ENCODE data around the gene FOXO1.

The FOXO1 gene

DNA sequence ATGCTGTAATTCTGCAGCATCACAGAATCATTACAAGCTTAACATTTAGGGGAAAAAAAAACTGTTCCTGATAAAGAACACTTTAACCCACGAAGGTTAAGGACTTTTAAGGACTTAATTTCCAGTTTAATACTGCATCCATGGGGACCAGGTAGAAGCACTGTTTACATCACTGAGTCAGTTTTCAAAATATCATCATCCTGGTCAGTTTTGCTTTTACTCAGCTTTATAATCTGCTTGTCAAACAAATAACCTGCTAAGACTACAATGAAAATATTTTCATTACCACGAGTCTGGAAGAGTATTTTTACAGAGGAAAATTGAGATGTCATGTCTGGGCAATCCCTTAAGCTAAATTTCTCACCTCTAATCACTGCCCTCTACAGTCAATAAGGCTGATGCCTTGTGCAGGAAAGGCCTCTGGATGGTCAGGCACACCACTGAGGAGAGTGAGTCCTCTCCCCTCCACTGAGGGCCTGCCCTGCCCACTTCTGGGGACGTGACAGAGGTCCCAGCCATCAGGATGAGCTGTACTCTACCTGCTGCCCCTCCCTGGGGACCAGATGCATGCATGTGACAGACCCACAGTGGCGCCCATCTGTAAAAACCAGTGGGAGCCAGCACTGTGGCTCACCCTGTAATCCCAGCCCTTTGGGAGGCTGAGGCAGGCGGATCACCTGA, 31.0 kb downstream of the FOXO1 start:
- DNase-seq = no peak

DNA sequence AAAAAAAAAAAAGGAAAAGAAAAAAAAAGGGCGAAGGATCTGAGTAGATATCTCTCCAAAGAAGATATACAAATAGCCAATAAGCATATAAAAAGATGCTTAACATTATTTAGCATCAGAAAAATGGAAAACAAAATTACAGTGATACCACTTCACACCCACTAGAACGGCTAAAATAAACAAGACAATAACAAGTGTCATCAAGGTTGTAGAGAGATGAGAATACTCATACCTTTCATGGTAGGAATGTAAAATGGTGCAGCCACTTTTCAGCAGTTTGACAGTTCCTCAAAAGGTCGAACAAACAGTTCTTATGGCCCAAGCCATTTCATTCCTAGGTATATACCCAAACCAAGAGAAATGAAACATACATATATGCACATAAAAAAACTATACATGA, 33.5 kb downstream of the FOXO1 start:
- DNase-seq = no peak

DNA sequence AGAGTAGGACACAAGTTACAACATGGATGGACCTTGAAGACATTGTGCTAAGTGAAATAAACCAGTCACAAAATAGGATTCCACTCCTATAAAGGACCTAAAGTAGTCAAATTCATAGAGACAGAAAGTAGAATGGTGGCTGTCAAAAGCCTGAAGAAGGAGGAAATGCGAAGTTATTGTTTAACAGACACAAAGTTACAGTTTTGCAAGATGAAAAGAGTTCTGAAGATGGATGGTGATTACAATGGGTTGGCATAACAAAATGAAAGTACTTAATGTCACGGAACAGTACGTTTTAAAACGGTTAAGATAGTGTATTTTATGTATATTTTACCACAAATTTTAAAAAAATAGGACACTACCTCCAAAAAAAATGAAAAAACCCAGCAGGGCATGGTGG, 34.8 kb downstream of the FOXO1 start:
- DNase-seq = no peak

DNA sequence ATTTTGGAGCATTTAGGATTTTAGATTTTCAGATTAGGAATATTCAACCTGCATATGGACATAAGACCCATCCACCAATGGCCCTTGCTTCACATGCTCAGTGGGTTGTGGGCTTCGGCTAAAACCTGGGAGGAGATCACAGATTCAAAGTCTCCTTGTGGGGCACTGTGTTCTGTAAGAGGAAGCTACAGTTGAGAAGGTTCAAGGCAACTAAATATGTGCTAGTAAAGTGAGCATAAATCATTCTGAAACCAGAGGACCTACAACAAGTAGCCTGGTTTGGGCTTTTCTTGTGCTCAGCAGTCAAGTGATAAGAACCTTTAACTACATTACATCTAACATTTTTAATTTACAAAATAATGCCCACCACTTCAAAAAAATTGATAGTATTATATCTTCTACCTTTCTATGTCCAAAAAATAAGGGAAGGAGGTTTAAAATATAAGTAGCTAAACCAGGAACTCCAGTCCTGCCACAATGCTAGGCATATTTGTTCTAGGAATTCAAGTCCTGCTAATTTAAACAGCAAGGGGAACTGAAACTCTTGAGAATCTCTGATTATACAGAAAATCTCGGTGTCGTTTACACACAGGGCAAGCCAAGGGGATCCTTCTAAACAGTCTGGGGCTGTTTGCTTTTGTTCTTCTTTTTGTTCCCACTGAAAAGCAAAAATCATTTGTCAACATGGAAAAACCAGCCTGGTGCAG, 36.6 kb downstream of the FOXO1 start:
- DNase-seq = no peak

DNA sequence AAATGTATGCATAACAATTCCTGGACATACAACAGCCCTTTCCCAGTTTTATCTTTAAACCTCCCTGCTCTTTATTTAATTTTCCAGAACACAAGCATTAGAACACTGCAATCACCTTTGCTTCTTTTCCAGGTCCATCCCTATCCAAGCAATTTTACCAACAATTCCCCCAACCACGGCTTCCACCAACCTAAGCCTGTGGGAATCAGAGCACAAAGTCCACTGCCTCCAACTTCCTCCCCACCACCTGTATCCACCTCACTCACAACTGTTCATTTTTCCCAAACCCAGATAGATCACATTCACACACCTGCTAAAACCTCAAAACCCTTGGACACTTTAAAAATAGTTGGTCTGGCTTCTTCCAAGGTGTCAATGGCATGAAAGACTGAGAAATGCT, 39.5 kb downstream of the FOXO1 start:
- no peak for DNase-seq

DNA sequence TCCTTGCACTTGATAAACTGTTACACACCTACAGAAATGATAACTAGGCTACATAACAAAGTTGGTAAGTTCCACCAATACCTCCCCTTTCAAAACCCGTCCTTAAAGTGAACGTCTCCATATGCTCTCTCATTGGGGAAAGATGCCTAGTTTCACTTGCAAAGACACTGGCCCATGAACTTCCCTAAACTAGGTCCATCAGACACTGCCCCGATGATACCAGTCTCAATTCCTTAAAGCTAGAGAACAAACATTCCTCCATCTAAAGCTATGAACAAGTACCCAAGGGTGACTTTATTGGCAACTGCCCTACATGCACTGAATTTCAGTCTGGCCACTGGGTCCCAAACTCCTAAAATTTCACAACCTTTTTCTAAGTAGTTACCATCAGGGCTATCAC, 39.9 kb downstream of the FOXO1 start:
- DNase-seq = no peak

DNA sequence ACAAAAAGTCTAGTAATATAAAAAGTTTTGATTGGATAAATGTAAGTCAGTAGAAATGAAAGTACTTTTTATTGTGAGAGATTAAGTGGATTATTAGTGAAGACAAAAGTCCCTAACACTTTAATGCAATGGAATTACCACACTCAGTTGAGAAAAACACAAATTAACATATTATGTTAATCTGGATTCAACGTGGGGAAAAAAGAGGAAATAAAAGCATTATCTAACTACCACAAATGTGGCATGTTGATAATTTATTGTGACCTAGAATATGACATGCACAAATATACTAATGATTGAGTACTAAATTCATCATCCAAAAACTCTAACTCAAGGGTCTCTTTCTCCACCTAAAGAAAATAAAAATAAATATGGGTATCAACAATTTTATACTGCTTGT, 41.5 kb downstream of the FOXO1 start:
- DNase-seq = no peak

DNA sequence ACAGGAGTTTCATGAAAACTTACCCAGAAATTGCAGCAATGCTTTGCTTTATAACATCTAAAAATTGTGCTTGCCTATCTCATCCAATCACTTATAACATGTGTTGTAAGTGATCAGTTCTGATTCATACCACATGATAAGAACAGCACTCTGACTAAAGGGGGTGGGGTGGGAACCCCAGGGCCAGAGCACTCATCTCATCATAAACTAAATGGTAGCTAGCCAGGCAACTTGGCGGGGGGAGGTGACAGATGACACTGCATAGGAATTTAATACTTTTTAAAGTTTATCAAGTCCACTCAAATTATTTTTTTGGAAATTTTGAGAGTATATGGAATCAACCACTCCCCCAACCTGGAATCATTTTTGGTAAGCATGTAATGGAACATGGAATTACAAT, 42.1 kb downstream of the FOXO1 start:
- peak; percentile 68 for DNase-seq

DNA sequence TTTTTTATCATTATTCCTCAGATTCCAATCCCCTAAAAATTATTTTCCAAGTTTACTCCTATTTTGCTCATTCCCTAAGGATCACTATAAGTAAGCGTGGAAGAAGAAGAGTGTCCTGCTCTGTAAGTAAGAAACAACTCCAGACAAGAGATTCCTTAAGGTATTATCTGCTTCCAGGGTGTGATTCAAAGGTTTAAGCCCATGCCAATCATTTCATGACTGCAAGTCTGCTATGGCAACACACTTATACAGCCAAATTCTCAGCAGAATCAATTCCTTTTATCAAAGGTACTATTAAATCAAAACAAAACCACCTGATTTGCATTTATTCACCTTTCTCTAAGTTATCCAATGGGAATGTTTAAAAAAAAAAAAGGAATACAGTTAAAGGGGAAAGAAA, 43.7 kb downstream of the FOXO1 start:
- no peak for DNase-seq

DNA sequence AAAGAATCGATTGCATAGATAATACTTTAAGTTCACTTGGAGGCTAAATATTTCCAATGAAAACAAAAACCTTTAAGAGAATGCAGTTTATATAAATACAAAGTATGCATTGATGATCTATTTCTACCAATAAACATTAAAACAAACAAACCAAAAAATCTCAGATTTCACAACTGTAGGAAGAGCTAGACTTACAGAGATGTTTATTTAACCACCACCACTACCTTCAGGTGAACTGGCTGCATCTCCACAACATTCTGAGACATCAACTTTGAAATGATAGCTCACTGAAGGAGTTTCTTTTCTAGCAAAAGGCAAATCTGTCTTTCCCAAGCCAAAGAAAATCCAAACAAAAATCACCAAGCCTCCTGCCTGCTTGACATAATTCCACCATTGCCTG, 44.2 kb downstream of the FOXO1 start:
- DNase-seq = no peak

DNA sequence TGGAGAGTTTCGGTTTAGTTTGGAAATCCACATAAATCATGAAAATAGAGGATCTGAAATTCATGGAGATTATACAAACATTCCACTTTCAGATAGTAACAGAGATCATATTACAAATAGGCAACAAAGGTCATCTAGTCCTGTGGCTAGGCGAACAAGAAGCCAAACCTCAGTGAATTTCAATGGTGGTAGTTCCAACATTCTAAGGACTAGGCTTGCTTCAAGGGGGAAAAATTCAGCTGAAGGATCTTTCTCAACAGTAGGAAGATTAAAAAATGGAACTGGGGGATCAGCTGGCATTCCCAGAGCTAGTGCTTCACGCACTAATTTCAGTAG, 47.0 kb downstream of the FOXO1 start:
- no peak for DNase-seq

DNA sequence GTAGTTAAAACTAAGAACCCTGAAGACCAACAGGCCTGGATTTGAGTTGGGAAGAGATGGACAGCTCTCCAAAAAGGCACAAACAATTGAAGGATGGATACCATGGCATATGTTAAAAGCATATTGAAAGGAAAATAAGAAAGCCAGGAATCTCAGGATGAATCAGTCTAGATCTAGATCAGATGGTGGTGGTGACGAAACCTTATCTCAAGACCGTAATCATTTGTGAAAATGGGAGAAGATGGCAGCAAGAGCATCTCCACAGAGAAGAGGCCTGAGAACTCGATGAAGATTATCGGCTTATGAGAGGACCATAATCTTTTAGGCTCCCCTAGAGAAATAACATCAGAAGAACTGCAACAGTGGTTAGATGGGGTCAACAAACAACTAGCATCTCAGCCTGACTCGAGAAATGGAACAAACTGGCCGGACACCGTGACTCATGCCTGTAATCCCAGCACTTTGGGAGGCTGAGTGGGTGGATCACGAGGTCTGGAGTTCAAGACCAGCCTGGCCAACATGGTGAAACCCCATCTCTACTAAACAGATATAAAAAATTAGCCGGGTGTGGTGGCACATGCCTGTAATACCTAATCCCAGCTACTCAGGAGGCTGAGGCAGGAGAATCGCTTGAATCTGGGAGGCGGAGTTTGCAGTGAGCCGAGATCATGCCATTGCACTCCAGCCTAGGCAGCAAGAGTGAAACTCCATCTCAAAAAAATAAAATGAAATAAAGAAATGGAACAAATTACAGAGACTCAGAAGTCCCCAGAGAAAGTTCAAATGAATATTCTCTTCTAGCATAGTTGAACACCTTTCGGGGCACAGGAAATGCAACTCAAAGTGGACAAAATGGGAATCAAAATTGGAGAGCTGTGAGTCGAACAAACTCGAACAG, 47.6 kb downstream of the FOXO1 start:
- no peak for DNase-seq

DNA sequence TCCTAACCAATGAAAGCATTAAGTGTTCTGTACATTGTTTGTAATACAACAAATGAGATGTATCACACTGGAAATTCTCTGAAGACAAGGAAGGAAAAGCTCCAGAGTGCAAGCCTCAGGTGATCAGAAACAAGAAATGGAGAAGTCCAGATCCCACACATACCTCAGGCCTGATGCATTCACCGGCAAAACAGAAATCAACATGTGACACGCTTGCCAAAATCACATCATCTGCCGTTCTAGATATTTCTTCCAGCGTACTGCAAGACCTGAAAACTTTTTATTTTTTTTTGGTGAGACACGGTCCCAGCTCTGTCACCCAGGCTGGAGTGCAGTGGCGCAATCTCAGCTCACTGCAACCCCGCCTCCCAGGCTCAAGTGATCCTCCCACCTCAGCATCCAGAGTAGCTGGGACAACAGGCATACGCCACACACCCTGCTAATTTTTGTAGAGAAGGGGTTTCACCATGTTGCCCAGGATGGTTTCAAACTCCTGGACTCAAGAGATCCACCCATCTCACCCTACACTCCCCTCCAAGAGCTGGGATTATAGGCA, 48.6 kb downstream of the FOXO1 start:
- DNase-seq = no peak

DNA sequence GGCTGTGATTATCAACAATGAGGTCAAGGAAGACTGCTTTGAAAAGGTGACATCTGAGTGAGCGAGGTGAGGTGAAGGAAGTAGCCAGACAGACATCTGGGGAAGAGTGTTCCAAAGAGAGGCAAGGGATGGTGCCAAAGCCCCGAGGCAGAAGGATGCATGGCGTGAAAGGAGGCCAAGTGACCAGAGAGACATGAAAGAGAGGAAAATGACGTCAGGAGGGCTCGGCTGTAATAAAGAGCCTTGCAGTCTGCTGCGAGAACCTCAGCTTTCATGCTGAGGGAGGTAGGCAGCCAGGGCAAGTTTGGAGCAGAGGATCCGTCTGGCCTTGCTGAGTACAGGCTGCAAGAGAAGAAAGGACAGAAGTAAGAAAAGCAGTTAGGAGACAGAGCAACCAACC, 50.8 kb downstream of the FOXO1 start:
- no peak for DNase-seq

DNA sequence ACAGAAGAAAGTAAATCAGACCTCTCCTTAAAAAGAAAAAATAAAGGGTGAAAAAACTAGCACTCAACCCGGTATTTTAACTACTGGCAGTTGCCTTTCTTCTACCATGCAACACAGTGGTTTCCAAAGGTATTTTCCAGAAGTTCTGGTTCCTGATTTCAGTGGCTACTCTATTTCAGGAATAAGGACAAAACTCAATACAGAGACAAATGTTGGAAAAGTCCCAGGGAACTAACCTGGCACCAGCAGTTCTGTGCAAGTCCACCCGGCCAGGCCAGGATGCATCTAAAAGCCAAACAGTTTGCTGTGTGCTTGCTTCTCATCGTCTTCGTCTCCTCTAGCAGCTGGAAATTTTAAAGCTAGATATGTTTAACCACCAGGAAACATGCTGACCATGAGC, 52.5 kb downstream of the FOXO1 start:
- DNase-seq = no peak

DNA sequence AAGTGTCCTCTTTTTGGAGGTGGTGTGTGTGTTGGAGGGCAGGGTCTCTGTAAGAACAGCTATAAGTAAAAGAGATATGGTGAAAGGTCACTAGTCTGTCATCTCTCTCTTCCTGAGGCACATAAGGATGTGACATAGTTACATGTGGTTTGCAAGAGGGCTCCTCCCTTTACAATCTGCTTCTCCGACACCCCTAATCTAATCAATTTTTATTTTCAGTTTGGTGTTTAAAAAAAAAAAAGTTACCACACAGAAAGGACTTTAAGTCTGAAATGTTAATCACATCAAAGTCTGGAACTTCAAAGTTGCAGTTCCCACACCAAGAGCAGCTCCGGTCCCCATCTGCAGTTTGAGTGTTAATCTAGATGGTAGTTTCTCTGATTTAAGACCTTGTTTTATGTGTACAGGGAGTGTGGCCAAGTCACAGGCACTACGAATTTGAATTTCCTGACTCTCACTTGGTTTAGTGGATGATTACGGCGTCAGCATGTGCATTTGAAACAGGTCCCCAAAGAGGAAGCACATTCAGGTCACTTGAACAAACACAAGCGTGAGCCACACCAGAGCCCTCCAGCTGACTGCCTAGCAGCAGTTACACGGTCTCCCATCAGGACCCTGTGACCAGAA, 53.1 kb downstream of the FOXO1 start:
- peak; percentile 63 for DNase-seq

DNA sequence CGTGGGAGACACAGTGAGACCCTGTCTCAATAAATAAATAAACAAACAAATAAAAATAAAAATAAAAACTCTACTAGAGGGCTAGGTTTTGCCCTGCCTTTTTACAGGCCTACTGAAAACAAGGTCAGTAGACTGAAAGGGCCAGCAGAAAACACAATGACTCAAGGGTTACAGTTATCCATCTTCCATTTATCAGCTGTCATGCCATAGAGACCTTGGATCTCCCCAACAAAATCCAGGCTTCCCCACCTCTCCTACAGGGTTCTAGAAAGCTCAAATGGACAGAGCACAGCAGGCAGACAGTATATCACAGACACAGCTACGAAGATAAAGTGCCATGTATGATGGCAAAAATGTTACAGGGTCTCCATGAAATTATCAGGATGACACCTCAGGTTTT, 54.4 kb downstream of the FOXO1 start:
- no peak for DNase-seq

DNA sequence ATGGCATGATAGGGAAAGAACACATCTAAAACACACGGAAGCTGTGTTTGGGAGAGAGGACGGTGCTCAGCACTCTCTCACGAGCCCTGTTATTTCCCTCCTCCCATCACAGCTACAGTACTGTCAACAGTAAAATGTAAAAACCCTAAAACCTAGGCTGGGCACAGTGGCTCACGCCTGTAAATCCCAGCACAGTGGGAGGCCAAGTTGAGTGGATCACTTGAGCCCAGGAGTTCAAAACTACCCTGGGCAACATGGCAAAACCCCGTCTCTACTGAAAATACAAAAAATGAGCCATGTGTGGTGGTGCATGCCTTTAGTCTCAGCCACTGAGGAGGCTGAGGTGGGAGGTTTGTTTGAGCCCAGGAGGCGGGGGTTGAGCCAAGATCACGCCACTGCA, 54.8 kb downstream of the FOXO1 start:
- no peak for DNase-seq

DNA sequence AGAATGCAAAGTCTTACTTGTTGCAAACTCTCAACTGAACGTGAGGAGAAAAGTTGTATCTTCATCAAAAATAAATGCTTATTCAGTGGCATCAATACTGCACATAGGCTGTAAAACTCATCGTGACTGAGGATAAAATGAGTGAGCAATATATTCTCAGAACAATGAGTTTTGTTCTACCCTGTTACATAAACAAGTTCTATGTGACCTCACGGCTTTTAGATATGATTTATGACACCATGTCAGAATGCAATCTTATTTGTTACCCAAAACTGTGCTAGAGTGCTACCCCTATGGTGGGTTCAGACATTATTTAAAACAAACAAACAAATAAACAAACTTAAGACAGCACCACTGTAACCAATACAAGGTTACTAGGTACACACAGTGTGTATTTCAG, 55.4 kb downstream of the FOXO1 start:
- no peak for DNase-seq

DNA sequence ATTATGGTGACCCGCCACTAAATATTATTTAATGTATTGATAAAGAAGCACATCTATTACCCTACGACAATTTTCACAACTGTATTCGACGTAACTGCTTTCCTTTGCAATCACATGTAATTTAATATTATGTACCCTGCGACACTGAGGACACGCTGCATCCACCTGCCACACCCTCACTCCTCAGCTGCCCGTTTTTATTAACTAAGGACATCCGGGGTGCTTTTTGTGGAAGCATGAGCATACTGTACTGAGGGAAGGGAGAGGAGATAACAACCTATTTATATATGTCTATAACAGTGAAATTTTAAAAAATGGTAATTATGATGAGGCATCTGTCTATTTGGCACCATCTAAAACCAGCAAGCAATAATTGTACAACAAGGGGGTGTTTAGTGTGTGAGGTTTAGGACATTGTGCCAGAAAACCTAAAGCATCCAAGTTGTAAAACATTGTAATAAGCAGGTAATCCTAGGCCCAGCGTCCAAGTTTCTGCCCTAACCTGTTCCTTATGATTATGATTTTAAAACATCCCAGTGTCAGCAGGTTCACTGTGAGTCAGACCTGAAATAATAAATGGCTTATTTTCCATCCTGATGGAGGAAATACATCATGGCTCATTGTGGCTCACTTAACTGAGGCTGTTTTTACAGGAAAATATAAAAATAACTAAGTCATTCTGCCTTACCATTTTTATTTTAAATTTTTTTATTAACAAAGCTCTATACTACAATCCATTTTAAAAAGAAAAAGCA, 56.3 kb downstream of the FOXO1 start:
- DNase-seq = no peak

DNA sequence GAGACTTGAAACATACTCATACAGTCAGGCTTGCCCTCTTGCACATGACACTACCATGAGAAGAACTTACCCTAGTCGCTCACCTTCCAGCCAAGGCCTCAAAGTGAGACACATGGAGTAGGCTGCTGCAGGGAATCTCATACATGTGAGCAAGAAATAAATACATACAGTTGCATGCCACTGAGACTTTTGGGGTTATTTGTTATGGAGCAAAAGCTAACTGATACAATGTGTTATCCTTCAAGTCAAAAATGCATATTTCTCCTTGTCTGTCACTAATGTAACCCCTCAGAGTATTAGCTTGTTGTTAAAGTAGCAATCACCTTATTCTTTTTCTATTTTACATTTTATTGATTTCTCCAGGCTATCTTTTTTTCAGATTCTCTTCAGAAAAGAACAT, 58.1 kb downstream of the FOXO1 start:
- DNase-seq = no peak

DNA sequence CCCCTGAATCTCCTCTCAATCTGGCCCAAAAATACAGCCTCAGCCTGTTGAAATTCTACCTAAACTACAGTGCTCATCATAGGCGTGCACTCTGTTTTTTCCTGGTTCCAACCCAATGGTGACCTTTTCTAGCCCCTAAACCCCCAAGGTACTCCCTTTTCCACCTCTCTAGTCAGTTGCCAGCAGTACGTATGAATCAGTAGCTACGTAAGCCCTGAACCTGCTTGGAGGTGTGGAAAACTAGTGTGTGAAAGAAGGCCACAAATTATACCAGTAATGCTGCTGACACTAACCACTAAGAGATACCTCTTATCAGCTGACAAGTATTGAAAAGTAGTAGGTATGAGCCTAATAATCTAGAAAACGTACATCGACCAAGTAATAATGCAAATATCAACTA, 60.9 kb downstream of the FOXO1 start:
- DNase-seq = no peak

DNA sequence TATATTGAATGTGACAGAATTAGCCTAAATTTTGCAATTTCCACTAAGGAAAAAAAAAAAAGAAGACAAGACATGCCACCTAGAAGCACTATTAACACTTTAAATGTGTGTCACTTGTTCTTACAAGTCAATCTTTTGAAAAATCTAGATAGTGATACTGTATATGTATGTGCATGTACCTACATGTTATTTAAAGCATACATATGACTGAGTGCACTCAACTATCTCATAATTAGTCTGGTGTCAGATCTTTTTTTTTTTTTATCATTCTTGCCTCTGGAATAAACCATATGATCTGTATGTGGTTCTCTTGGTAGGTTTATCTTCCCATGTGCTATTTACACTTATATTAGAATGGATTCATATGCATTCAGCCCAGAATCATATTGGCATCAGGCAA, 62.3 kb downstream of the FOXO1 start:
- DNase-seq = no peak

Data from stimulated activated CD4-positive, alpha-beta T cell treated with anti-CD3 and anti-CD28 coated beads, Interleukin-15, amount 100 ng/mL, for 24 hours (primary cell).